PC-9 (cell line): Measurements from ENCODE around the gene PUM1.

Source experiments
- EZH2 ChIP-seq: fragments of 200-600 bp; sonication (generic); IDR thresholded peaks from 2 replicates; pipeline ENCODE4 v1.8.0; 2017; ENCODE audit warnings: antibody characterized with exemption, low read depth
- TF ChIP-seq, protein P1 (sequence below): fragments of 200-600 bp; sonication (generic); conservative IDR thresholded peaks from 2 replicates; pipeline ENCODE4 v1.6.1; 2017; ENCODE audit warnings: mixed run types, antibody characterized with exemption, mild to moderate bottlenecking, moderate library complexity

DNA sequence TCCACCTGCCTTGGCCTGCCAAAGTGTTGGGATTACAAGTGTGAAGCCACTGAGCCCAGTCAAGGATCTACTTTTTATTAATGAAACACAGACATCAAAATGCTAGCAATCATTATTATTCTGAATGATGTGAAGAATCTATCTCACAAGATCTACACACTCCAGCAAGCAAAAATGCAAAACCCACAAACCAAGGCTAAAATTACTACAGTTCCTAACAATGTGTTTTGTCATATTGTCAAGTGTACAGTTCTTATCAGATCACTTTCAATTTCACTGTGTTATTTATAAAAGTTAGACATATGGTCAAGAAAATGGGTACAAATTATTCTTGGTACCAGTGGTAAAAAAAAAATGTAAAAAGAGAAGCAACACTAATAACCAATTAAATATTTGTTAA, 95.6 kb downstream of the PUM1 start:
- TF ChIP-seq, protein P1, sequence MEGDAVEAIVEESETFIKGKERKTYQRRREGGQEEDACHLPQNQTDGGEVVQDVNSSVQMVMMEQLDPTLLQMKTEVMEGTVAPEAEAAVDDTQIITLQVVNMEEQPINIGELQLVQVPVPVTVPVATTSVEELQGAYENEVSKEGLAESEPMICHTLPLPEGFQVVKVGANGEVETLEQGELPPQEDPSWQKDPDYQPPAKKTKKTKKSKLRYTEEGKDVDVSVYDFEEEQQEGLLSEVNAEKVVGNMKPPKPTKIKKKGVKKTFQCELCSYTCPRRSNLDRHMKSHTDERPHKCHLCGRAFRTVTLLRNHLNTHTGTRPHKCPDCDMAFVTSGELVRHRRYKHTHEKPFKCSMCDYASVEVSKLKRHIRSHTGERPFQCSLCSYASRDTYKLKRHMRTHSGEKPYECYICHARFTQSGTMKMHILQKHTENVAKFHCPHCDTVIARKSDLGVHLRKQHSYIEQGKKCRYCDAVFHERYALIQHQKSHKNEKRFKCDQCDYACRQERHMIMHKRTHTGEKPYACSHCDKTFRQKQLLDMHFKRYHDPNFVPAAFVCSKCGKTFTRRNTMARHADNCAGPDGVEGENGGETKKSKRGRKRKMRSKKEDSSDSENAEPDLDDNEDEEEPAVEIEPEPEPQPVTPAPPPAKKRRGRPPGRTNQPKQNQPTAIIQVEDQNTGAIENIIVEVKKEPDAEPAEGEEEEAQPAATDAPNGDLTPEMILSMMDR, result no peak
- no peak for TF ChIP-seq EZH2
